NB4 (cell line): ENCODE results near the gene MRAP2.

Experiments used
- CTCF ChIP-seq: IDR thresholded peaks from one replicate; pipeline ENCODE4 v1.5.1; 2012; ENCODE audit warnings: low read depth, low read length
- MAX ChIP-seq: IDR thresholded peaks from 2 replicates; pipeline ENCODE4 v1.6.1; 2011; ENCODE audit warnings: low read depth, low read length
- MYC ChIP-seq: IDR thresholded peaks from 2 replicates; pipeline ENCODE4 v1.6.1; 2011; ENCODE audit warnings: low read depth, low read length
- POLR2A ChIP-seq: IDR thresholded peaks from 2 replicates; pipeline ENCODE4 v1.6.1; 2011; ENCODE audit warnings: mild to moderate bottlenecking; ENCODE audit not compliant: insufficient read length; ENCODE audit errors: extremely low read depth

GRCh38 chr6:83985308-83985713, 48.3 kb upstream of the MRAP2 start:
- TF ChIP-seq CTCF (no peak), MAX (no peak), POLR2A (no peak), MYC (no peak)
